Activated T-cell treated with anti-CD3 and anti-CD28 coated beads, Interleukin-2, amount 50 U/mL, for 48 hours (primary cell): ENCODE results near the gene TMEM151B.
"Not testable (repeated sequence)": the region's sequence is repeated elsewhere in the genome, so short reads cannot be mapped to it uniquely, and the experiment has no call there.

Experiments used
- DNase-seq, 2 experiments: peaks; one replicate each; pipeline ENCODE4 v3.0.0-alpha.2; 2020

TMEM151B gene

DNA sequence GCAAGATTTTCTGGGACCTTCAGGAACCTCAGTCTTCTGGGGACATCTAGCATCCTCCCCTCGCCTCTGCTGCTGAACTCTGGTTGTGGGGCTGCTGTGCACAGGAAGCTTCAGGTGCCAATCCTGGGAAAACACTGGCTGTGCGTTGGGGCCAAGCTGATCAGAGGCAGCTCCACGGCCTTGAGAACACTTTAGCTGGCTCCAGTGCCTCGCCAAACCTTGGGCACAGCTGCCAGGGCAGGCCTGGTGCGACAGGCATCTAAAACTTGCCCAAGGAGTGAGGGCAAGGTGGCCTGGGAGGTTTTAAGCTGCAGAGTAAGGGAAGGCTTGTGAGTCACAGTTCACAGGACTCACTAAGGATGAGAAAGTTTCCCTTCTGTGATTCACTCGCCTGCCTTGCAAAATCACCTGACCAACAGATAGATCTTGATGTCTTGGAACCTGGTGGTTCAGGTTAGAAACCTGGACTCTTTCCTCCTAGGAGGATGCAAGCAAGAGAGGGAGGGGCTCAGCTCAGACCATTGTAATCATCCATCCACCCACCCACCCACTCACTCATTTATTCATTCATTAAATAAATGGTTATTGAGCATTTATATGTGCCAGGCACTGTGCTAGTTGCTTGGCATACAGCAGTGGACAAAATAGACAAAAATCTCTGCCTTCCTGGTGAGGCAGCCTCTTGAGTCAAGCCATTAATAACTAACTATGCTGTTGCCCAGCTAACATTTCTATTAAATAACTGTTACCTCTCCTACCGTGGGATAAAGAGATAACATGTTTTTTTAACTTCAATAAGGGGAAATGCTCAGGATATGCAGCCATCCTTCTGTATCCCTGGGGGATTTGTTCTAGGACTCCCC lies 69.7 kb downstream of the TMEM151B start:
- peak; percentile 24 to 29 for DNase-seq

DNA sequence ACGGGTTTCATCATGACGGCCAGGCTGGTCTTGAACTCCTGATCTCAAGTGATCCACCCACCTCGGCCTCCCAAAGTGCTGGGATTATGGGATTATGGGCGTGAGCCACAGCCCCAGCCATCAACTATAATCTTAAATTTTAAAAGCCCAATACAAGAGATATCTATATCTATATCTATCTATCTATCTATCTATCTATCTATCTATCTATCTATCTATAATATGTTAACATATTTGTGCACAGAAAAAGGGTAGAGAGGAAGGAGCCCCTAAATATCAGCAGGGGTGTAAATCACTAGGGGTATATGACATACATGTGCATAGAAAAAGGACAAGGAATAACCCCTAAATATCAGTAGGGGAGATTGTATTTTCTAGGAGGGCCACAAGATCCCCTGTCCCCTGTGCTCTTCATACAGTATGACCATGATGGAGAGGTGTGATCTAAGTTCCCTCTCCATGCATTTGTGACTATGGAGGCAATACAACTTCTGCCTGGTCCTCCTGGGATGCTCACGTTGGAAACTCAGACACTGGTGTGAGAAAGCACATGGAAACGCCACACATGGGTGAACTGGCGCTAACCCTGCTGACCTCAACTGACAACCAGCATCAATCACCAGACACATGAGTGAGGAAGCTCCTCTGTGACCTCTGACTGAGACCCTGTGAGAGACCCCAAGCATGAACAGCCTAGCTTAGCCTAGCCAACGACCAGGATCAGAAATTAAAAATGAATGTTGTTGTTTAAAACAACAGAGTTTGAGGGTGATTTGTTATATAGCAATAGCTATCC lies 71.0 kb downstream of the TMEM151B start:
- DNase-seq = no peak

DNA sequence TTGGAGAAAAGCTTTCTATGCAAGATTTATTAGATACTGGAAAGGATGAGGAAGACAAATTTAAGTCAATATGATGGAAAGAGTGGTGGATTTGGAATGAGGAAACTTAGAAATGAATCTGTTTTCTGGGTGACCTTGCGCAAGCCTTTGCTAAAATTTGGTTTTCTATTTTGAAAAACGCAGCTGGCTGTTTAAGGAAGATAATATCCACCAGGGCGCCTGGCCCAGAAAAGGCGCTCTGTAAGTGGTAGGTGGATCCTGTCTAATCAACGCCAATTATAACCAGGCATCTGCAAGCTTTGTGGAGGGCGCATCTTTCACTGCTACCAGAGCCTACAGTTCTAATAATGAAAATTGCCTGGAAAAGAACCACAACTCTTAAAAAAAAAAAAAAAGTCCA lies 71.8 kb downstream of the TMEM151B start:
- DNase-seq = no peak

DNA sequence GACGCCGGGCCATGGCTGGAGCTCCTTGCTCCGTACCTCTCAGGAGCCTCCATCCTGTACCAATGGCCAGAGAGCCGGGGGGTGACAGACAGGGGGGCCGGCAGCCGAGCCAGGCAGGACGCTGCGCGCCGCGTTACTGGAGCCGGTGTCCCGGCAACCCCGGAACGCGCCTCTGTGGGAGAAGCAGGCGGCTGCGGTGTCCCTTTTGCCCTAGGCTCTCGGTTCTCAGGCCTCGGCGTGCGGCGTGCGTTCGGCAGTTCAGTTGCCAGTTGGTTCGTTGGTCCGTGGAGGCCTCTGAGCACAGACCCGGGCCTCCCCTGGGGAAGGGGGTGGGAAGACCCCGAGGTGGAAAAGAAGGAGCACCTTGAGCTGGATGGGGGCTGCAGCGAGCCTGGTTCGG lies 72.2 kb downstream of the TMEM151B start, which contains the start of gene SPATS1:
Gene SPATS1, plus strand, starts transcription at position 162 of the 400 bp plus-strand sequence. CDS start 446 bp downstream, outside the sequence.
- DNase-seq = peak in 1 of 2 experiments; percentile 35

DNA sequence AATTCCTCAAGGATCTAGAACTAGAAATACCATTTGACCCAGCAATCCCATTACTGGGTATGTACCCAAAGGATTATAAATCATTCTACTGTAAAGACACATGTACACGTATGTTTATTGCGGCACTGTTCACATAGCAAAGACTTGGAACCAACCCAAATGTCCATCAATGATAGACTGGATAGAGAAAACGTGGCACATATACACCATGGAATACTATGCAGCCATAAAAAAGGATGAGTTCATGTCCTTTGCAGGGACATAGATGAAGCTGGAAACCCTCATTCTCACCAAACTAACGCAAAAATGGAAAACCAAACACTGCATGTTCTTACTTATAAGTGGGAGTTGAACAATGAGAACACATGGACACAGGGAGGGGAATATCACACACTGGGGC lies 76.6 kb downstream of the TMEM151B start:
- not testable (repeated sequence) for DNase-seq

DNA sequence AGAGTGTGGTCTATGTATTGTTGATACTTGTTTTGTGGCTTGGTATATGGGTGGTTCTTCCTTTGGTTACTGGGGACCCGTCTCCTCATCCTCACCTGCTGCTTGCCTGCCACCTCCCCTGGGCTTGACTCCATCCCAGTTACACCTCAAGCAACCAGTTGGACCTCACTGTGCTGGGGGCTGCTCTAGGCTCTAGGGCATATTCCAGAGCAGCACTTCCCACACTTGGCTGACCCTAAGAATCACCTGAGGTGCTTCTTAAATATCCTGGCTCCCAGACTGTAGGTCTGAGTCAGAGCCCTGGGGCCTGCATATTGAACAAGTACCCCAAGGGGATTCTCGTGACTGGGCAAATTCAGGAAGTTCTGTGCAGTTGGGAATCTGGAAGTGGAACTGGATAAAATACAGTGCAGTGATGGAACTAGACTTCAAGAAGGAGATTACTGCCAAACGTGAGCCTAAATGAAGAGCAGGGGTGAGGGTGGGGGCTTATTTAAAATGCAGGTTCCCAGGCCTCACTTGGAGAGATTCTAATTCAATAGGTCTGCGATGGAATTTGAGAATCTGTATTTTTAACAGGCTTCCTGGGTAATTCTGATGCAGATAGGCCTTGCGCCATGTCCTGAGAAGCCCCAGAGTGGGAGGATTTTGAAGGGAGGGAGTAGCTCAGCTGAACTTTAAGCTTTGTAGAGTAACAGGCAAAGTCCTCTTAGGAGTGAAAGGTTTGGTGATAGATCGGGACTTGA lies 79.8 kb downstream of the TMEM151B start:
- DNase-seq = no peak

DNA sequence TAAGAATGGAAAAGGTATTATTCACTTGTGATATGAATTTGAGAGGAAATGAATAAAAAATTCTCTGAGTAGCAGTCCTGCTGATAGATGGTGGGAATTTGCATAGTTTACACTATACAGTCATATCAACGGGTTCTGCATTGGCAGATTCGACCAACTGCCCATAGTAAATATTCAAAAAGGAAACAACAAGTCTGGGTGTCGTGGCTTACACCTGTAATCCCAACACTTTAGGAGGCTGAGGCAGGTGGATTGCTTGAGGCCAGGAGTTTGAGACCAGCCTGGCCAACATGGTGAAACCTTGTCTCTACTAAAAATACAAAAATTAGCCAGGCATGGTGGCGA lies 80.4 kb downstream of the TMEM151B start:
- not testable (repeated sequence) for DNase-seq

DNA sequence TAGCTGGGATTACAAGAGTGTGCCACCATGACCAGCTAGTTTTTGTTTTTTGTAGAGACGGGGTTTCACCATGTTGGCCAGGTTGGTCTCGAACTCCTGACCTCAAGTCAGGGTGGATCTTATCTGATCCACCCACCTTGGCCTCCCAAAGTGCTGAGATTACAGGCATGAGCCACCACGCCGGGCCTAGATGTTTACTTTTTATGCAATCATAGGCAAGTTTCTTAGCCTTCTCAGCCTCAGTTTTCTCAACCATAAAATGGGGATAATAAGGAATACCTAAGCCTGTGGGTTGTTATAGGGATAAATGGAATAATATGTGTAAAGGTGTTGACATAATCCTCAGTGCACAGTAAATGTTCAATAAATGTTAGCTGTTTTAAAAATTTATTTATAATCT lies 82.0 kb downstream of the TMEM151B start:
- DNase-seq = no peak

DNA sequence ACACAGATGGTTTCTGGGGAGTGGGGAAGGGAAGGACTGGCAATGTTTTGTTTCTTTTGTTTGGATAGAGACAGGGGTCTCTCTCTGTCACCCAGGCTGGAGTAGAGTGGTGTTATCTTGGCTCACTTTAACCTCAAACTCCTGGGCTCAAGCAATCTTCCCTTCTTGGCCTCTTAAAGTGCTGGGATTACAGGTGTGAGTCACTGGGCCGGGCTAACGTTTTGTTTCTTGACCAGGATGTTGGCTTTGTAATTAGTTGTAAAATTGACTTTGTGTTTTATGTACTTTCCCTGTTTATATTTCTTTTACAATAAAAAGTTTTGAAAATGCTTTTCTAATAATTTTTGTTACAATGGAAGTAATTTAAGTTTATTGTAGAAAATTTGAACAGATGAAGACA lies 83.1 kb downstream of the TMEM151B start:
- no peak for DNase-seq

DNA sequence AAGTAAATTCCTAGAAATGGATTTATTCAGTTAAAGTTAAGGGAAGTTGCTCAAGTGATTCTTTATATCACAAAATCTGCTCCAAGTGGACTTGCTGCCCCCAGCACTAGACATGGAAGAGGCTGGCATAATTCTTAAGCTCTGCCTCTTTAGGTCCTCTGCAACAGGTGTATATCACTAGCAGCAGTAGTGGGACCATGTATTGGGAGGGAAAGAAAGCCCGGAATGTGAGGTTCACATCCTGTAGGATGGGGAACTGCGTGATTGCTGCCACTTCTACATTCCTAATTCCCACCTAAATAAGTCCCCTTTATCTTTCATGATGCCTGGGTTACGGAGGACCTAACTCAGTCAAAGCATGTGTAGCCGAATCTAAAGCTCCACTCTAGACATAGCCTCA lies 85.4 kb downstream of the TMEM151B start:
- no peak for DNase-seq

DNA sequence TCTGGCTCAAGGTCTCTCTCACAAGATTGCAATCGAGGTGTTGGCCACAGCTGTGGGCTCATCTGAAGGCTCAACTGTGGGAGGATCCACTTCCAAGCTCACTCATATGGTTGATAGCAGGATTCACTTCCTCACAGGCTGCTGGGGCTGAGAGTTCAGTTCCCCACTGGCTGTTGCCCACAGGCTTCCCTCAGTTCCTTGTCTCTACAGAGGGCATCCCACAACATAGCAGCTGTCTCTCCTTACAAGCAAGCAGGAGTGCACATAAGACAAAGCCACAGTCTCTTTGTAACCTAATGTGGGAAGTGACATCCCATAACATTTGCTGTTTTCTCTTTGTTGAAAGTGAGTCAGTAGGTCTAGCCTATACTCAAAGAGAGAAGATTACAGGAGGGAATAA lies 86.2 kb downstream of the TMEM151B start:
- DNase-seq = no peak
